22Rv1 (cell line): ENCODE measurements around the gene FLNA.

Source experiments
- H3K27ac ChIP-seq: fragments of 450-650 bp; 2 replicates; pipeline ENCODE4 v1.5.1; 2017
- CTCF ChIP-seq: fragments of 450-650 bp; IDR thresholded peaks from 2 replicates; pipeline ENCODE4 v1.5.1; 2017; ENCODE audit warnings: mild to moderate bottlenecking
- ZFX ChIP-seq: fragments of 450-650 bp; IDR thresholded peaks from 2 replicates; pipeline ENCODE4 v1.6.1; 2017; ENCODE audit warnings: antibody characterized with exemption, borderline replicate concordance

Gene FLNA

GRCh38 chrX:154310616-154311536, 63.6 kb downstream of the FLNA start:
- H3K27ac ChIP-seq, result no peak overlapping the region
- TF ChIP-seq CTCF (no peak), ZFX (no peak)

GRCh38 chrX:154309041-154309775, 65.2 kb downstream of the FLNA start:
- no peak overlapping the region for H3K27ac ChIP-seq
- TF ChIP-seq ZFX (no peak), CTCF (no peak)

GRCh38 chrX:154308108-154308946, 66.1 kb downstream of the FLNA start:
- TF ChIP-seq CTCF, result peak; percentile 66
- TF ChIP-seq ZFX, result no peak
- no peak overlapping the region for H3K27ac ChIP-seq

- TF ChIP-seq ZFX (no peak), CTCF (no peak)
- H3K27ac ChIP-seq, result no peak overlapping the region
Measured at GRCh38 chrX:154307202-154307601, 67.2 kb downstream of the FLNA start.

GRCh38 chrX:154305541-154306205, 68.8 kb downstream of the FLNA start:
- TF ChIP-seq CTCF, result no peak
- TF ChIP-seq ZFX, result no peak
- H3K27ac ChIP-seq, result peak overlapping the region; percentile 29; the same call in 1 of the 2 replicates

- no peak overlapping the region for H3K27ac ChIP-seq
- TF ChIP-seq ZFX, result no peak
- no peak for TF ChIP-seq CTCF
Measured at GRCh38 chrX:154304846-154305245, 69.6 kb downstream of the FLNA start.
